ENCODE results near the gene STXBP5.
"Not testable (repeated sequence)": the region's sequence is repeated elsewhere in the genome, so short reads cannot be mapped to it uniquely, and the experiment has no call there.

STXBP5 gene

DNA sequence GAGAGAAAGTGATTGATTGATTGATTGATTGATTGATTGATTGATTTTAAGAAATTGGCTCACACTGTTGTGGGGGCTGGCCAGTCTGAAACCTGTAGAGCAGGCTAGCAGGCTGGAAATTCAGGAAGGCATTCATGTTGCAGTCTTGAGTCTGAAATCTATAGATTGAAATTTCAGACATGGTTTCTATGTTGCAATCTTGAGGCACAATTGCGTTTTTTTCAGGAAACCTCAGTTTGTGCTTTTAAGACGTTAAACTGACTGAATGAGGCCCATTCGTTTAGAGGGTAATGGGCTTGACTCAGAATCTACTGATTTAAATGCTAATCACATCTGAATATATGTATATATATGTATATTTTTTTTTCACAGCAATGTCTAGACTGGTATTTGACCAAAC, 106.3 kb downstream of the STXBP5 start:
- no peak for DNase-seq

DNA sequence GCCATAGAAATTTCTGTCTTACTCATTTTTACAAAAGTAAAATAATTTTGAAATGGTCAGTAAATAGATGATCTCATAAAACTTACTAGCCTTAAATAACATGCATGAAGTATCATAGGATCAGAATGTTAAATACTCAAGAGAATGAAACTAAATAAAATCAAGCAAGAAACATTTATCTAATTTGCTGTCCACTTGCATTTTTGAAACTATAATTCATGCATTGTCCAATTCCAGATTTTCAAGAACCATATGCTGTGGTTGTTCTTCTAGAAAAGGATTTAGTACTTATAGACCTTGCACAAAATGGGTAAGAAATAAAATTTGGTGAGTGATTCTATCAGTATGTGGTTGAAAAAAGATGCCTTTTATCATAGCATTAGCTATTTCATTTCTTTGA, 107.0 kb downstream of the STXBP5 start:
- DNase-seq: no peak

DNA sequence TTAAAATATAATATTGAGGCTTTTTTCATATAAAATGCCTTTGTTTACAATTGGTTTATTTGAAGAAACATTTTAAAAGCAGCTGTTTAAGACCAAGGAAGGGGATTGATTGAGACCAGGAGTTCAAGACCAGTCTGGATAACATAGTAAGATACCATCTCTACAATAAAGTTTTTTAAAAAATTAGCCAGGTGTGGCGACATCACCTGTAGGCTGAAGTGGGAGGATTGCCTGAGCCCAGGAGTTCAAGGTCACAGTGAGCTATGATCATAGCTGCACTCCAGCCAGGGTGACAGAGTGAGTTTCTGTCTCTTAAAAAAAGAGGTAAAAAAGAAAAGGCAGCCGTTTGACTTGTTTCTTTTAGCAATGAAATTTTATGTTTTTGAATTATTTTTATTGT, 117.0 kb downstream of the STXBP5 start:
- no peak for DNase-seq

DNA sequence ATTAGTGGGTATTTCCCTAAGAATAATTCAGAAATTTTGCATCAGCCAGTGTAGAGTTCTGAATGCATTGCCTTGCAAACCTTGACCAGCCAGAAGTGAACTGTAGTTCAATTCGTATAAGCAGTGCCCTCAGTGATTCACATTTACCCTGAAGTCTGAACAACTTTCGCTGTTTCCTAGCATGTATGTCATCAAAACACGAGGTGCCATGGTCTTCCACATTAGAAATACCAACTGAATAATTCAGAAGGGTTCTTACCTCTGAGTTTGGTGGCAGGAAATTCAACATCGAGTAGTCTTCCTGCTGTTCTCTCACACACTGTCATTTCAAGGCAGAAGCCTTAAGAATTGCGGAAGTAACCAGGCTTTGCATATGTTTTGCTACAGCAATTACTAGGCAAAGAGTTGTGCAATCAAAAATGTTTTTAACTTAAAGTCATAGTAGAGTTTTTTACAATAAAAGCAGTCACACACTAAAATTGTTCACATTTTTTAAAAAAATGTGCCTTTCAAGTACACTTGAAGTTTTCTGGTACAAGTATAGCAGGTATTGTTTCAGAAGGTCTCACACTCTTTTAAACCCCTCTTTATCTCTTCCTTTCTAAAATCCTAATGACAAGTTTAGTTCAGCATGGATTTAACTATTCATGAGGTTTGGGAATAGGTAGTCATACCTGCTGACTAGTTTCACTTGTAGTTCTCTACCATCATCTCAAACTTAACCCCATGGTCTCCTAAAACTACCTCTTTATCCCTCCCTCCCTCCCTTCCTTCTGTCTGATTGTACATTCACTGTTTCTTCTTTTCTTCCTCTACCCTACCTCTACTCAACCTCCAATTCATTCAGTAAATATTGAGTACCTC, 118.3 kb downstream of the STXBP5 start:
- peak; percentile 42 to 49 for DNase-seq

DNA sequence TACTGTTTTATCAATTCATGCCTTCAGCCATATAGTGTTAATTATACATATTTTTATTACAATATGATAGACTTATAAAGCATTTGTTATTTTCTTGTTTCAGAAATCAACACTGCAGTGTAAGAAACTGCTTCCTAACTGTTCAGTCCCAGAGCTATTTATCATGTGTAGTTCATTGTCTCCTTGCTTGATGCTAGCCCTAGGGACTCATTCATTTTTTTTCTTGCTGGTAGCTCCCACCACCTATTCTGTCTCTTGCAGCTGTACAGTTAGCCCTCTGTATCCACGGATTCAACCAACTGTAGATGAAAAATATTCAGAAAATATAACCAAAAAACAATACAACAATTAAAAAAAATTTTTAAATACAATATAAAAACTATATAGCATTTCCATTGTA, 121.3 kb downstream of the STXBP5 start:
- no peak for DNase-seq

DNA sequence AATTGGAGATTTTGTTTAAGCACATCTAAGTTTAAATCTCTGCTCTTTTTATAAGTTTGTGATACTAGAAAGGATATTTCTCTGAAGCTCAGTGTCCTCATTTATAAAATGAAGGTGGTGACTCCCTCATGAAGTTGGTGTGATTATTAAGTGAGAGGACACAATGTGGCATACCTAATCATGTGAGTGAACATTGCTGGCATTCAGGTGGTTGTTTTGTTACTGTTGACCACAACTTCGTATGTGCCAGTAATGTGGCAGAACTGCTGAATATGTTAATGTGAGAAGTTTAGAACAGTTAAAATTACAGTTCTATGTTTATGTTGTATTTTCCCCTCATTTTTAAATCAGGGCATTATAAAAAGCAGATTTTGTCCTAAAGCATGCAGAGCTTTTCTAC, 127.2 kb downstream of the STXBP5 start:
- DNase-seq: no peak

DNA sequence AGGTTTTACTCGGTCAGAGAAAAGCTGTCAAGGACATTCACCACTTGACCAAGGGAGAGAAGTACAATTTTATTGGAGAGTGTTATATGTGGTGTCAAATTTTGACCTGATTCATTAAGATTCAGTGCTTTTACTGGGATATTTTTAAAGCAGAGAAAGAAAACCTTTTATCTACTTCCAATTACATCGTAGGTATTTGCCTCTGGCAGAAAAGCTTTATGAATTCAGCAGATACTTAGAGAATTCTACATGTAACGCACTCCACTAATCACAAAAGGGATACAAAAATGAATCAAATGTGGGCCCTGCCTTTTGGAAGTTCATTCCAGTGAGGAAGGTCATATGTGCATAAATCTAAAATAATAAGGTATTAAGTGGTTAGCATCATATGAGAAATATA, 133.7 kb downstream of the STXBP5 start:
- DNase-seq: no peak

DNA sequence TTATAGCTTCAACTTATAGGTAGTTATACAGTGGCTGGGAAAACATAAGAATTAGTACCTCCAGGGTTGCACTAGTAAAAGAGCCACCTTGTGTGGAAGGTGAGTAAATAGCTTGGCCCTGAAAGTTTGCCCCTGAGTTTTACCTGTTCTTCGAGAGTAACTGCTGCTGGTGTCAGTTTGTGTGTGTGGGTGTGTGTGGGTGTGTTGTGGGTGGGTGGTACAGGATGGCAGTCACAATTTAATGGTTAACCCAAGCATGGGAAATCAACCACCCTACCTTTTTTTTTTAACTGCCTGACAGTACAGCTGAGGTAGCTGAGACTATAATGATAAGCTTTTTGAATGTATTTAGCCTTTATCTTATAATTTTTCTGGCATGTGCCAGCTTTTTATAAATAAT, 137.3 kb downstream of the STXBP5 start:
- DNase-seq: no peak

DNA sequence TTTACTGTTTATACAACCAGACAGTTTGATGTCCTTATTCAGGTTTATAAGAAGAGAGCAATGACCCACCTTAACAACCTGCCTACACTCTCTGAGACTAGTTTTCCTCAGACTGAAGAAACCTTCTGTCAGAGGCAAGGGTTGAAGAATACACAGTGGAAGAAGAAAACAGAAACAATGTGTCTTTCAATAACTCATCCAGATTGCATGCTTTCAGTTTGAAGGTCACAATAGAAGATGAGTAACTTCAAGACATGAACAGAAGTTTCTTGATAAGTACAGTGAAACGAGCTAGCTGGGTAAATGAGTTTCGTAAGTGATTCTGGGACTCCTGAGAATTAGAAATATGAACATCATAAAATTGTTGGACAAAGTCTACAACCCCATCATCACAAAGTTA, 141.7 kb downstream of the STXBP5 start:
- no peak for DNase-seq

DNA sequence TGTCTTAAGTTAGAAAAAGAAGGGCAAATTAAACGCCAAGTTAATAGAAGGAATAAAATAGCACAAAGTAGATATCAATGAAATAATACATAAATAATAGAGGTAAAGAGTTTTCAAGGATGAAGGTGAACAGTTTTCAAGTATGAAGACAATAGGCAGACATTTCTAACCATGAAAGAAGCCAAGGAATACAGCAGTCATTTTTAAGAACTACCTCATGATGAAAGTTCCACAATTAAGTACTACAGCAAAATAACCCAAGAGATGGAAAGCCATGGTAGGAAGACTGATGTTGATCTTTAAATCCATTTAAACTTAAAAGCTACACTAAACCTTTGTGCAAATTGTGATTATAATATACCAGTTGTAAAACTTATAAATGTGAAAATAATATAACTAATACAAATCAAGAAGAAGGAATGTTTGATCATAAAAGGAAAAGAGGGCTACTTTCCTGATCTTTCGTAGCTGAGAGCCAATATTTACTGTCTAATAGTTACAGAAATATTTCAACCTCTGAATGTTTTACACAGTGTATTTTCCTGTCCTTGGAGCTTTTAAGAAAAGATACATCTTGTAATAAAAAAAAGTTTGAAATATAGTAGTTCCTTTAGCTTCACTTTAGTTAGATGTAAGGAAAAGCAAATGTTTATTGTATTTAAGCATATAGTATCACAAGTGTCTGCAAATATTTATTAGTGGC, 143.1 kb downstream of the STXBP5 start:
- no peak for DNase-seq

DNA sequence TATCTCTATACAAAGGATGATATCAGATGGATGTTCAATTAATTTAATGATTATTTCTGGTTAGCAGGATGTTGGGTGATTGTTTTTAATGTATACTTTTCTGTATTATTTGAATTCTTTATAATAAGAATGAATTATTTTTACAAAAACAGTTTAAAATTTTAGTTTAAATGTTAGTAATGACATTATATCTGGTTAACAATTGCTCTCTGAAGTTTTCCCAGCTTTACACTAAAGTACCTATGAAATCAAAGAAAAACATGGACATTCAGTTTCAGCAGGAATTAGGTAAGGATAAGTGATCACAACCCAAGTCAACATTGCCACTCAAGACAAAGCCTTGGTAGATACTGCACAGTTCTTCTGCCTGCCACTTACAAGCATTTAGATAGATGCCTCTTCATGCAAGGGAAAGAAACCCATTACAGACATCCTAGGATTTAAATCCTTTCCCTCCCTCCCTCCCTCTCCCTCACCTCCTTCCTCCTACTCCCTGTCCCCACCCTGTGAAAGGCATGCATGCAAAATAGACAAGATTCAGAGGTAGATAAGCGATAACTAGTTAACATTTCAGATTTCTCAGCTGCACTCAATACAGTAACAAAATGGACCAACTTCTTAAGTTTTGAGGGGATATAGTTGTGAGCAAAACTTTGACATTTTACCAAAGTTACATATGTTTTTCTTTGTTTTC, 143.8 kb downstream of the STXBP5 start:
- no peak for DNase-seq

DNA sequence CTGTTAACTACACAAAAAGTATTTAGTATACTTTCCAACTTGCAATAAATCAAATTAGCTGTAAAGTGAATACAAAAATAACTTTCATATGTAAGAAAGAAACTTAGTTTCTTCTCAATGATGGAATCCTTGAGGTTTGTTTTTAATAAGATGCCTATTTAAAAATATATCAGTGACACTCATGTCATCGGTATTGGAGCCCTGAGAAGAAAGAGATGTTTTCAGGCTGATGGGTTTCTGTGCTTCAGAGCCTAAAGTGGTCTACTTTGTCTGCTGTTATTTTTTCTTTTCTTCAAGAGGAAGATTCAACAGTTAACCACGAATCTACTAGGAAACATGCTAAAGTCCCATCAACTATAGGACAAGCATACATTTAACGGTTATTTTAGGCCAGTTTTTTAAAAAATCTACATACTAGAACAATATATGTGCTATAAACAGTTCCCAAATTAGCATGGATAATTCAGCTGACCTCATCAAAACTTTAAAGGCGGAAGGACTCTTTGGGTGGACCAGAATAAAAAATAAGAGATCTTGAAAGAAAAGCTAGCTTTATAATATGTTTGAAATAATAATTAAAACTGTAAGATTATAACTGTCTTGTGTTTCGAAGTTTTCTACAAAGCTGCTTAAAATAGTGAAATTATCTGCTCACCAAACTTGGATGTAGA, 157.2 kb downstream of the STXBP5 start:
- no peak for DNase-seq

DNA sequence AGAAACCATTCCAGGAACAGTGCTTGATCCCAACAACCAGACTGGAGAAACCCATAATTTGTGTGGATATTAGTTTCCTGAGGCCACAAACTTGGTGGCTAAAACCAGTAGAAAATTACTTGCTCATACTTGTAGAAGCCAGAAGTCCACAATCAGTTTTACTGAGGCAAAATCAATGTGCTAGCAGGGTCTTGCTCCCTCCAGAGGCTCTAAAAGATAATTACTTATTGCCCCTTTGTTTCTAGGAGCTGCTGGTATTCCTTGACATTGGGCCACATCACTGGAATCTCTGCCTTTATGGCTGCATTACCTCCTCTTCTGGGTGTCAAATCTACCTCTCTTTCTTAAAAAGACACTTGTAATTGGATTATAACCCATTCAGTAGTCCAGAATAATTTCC, 162.1 kb downstream of the STXBP5 start:
- DNase-seq: no peak

DNA sequence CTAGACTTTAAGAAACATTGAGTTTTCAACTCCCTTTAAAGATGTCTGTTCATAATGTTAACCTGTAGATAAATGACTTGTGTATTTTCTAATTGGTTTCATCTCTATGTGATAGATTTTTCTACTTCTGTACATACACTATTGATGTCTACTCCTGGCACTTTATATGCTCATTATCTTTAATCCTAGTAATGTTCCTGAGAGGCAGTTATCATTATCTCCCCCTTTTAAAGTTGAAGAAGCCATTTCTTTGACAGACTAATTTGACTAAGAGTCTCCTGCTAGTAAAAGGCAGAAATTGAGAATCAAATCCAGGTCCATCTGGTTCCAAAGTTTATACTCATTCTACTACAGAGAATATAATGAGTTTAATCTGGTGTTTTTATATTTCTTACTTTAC, 167.1 kb downstream of the STXBP5 start:
- no peak for DNase-seq

DNA sequence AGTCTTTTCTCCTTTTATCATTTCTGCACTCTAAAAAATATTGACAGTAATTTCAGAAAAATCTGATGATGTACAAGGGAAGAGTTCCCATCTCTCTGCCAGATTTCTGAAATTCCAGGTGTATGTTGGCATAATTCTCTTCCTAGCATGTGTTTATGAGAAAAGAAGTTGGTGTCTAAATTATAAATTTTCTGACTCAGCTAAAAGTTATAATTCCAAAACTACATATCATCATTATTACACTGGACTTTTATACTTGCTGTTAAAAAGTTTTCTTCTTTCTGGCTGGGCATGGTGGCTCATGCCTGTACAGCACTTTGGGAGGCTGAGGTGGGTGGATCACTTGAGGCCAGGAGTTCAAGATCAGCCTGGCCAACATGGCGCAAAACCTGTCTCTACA, 168.6 kb downstream of the STXBP5 start:
- DNase-seq: no peak

DNA sequence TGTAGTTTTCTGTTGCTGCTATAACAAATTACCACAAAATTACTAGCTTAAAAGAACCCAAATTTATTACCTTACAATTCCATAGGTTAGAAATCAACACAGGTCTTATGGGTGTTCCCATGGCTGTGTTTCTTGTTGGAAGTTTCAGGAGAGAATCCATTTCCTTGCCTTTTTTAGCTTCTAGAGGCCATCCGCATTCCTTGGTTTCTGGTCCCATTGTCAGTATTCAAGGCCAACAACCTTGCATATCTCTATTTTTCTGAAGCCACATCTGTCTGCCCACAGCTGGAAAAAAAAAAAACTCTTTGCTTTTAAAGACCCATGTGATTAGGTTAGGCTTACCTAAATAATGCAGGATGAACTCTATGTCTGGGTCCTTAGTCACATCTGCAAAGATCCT, 174.6 kb downstream of the STXBP5 start:
- DNase-seq: no peak

DNA sequence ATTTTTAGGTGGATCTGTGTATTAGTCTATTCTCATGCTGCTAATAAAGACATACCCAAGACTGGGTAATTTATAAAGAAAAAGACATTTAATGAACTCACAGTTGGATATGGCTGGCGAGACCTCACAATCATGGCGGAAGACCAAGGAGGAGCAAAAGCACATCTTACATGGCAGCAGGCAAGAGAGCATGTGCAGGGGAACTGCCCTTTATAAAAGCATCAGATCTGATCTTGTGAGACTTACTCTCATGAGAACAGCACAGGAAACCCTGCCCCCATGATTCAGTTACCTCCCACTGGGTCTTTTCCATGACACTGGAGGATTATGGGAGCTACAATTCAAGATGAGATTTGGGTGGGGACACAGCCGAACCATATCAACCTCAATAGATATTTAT, 176.6 kb downstream of the STXBP5 start:
- not testable (repeated sequence) for DNase-seq

DNA sequence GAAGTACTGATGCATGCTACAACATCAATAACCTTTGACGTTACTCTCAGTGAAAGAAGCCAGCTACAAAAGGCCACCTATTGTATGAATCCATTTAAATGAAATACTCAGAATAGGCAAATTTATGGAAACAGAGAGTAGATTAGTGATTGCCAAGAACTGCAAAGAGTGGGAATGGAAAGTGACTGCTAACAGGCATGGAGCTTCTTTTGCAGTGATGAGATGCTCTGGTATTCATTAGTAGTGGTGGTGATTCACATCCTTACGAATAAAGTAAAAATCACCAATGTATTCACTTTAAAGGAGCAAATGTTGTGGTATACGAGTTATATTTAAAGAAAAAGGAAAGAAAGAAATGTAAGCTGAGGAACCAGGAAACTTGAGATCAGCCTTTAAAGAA, 177.5 kb downstream of the STXBP5 start:
- no peak for DNase-seq

DNA sequence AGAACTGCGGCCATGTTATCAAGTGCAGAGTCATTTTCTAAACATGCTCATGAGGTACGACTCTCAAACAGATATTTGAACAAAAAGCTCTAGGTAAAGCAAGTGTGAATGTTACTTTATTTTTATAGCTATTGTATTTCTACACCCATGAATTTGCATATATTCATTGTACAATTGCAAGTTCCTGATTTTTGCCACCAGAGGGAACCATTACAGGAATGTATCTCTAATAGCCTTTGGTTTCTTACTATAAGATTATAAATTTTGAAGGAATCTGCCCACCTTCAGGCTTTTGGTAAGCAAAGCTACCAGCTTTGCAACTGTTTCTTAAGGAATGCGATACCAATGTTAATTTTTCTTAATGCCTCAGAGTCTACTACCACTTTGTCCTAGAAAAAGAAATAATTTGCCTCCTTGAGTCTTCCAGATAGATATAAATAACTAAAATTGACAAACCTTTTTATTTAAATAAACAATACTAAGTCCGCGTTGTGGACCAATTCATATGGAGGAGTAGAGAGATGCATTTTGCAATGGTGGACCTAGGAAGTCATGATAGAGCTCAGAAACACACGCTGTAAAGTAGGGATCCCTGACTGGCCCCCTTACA, 178.8 kb downstream of the STXBP5 start:
- DNase-seq: peak in 1 of 2 donors; percentile 3

DNA sequence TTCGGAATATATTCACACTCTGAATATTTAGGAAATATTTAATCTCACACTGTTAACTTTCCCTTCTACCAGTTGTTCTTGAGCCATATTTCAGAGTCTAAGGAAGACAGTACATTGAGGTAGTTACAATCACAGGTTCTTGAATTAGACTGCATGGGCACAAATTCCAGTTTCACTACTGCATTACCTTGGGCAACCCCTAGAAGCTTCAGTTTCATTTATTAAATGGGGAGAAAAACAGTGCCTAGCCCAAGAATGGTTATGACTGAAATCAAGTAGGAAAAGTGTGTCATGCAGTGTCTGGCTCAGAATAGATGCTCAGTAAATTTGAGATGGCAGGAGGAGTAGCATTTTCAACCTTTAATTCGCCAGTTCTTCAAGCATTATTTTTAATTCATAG, 179.8 kb downstream of the STXBP5 start:
- no peak for DNase-seq

DNA sequence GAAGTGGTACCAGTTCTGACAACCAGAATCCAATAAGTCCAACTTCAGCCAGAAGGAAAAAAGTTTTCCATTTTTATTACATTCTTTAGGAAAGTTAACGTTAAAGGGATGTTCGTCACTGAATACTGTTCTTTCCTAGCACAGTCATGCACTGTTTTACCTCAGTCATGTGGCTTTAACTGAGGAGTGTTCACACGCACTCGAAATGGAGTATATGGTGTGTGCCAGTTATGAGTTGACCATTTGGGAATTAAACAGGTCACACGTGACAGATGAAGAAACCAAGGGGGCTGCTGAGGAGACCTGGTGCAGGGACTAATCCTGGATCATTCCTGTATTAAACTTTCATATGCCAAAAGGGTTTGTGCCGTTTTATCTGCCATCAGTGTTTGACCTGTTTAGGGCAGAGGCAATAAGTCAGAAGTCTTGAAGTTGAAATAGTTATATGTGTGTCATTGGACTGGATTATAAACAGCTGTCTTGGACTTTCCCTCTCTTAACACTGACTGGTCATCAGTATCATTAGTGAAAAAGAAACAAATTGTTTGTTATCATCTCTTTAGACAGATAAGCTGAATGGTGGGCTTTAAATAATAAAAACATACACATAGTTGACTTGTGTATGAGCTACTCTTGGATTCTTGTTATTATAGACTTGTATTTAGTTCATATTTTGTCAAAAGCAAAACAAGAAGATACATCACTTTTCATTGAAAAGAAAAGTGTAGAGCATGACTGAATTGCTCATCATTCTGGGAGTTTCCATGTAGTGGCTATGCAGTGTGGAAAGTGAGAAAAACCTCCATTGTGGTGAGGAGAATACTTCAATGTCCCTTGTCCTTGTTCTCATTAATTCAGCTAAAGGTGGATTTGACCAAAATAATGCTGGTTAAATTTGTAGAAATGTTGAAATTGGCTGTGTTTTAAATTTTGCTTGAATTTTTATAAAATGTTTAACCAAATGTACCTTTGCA, 180.8 kb downstream of the STXBP5 start:
- DNase-seq: no peak

DNA sequence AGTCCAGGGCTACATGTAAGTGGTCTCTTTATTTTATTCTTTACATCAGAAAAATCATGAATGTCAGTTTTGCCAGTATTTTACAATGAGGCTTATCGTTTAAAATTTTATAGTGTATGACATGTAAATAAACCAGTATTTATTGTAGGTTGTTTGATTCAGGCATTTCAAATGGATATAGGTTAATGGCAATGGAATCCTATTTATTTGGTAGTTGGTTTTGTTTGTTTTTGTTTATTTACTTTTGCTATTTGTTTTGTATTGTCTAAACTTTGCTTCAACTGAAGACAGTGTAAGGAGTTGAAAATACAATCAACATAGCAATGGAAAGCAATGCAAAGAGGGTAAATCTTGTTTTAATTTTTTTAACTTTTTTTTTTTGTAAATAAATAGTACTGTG, 185.2 kb downstream of the STXBP5 start:
- DNase-seq: no peak
